Suprapubic skin (tissue), 4 donors: ENCODE measurements around the gene MRFAP1L1.

Source experiments
- CTCF ChIP-seq, 2 donors: fragments of 200-600 bp in 1 of 2; fragments of 450-650 bp in 1 of 2; sonication (generic) in 1 of 2; IDR thresholded peaks; one replicate each; pipeline ENCODE4 v1.5.1; 2016 to 2019; ENCODE audit warnings: antibody characterized with exemption in 2 of 2, mild to moderate bottlenecking in 1 of 2, moderate library complexity in 1 of 2
- EP300 ChIP-seq: sonication (generic); formaldehyde crosslinking; IDR thresholded peaks from one replicate; pipeline ENCODE4 v1.6.1; 2017; ENCODE audit warnings: antibody characterized with exemption
- POLR2A ChIP-seq, 2 donors: fragments of 450-650 bp; IDR thresholded peaks; one replicate each; pipeline ENCODE4 v1.6.1; 2017; ENCODE audit warnings: antibody characterized with exemption in 2 of 2, mild to moderate bottlenecking in 2 of 2, moderate library complexity in 2 of 2
- POLR2AphosphoS5 ChIP-seq, 3 donors: sonication (generic); formaldehyde crosslinking; IDR thresholded peaks; one replicate each; pipeline ENCODE4 v1.6.1; 2017; ENCODE audit warnings: antibody characterized with exemption in 3 of 3

- TF ChIP-seq EP300 (no peak), CTCF (IDR thresholded peaks at IDR 0.05) (no peak), POLR2A (IDR thresholded peaks at IDR 0.05) (no peak), POLR2AphosphoS5 (IDR thresholded peaks at IDR 0.05) (no peak)
Observed at GRCh38 chr4:6733358-6734164, 23.9 kb upstream of the MRFAP1L1 start.
